Measurements from ENCODE around the gene ZBTB42.

ZBTB42 gene

DNA sequence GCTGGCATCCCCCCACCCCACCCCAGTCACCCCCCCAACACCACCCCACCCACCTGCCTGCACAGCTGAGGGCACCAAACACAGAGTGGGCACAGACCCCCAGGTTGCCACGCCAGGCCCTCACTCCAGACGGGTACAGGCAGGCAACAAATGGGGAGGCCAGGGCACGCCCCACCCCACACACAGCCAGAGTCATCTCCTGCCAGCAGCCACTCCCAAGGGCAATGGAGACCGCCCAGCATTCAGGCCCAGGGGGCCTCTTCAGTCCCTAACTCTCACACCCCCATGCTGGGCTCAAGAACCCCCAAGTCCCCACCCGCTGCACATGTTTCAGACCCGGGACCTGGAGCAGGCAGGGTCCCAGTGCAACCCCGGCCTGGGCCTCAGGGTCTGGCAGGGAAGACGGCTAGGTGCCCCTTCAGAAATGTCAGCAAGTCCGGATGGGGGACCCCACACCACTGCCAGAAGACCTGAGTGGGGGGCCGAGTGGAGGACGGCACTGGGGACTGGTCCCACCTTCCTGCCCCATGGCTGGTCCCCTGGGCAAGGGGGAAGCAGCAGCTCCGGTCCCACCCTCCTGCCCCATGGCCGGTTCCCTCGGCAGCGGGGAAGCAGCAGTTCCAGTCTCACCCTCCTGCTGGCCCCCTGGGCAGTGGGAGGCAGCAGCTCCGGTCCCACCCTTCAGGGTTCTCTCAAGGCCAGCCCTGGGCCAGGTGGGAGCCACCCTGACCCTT, 17.2 kb upstream of the ZBTB42 start:
- no peak for DNase-seq

DNA sequence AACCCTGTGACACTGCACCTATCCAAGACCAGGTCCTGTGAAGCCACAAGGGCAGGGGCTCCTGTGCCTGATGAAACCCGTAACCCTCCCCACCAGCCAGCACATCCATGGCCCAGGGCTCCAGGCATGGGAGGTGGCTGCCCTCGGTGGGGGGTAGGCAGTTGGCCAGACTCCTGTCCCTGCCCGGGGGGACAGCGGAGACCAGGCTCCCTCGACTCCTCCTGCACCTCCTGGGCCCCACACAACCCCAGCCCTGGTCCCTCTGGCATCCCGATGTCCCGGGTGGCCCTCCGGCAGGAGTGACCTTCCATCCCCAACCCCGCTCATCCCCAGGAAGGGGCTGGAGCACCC, 16.7 kb upstream of the ZBTB42 start:
- DNase-seq, result no peak

- DNase-seq, result no peak
These were observed 15.8 kb upstream of the ZBTB42 start for GRCh38 chr14:104784846-104785707.

- no peak for DNase-seq
These were observed 15.2 kb upstream of the ZBTB42 start for GRCh38 chr14:104785708-104786080.

- DNase-seq, result no peak
These were observed 14.8 kb upstream of the ZBTB42 start for GRCh38 chr14:104786091-104786586.

GRCh38 chr14:104786726-104787675, 13.9 kb upstream of the ZBTB42 start:
- no peak for DNase-seq

DNA sequence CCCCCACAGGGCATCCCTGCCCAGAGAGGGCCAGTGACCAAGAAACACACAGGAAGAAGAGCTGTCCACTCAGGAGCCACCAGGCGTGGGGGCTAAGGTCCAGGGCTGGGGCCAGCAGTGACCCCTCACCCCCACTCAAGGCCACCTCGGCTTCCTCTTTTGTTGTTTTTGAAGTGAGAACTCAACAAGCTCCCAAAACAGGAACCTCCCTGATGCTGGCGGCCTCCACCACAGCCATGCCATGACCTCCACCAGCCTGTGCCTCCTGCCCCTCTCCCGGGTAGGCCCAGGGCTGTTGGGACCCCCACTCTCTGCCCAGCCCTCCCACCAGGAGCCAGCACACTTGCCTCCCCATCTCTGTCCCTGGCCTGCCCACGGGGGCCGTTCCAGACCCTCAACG, 13.2 kb upstream of the ZBTB42 start:
- no peak for DNase-seq

DNA sequence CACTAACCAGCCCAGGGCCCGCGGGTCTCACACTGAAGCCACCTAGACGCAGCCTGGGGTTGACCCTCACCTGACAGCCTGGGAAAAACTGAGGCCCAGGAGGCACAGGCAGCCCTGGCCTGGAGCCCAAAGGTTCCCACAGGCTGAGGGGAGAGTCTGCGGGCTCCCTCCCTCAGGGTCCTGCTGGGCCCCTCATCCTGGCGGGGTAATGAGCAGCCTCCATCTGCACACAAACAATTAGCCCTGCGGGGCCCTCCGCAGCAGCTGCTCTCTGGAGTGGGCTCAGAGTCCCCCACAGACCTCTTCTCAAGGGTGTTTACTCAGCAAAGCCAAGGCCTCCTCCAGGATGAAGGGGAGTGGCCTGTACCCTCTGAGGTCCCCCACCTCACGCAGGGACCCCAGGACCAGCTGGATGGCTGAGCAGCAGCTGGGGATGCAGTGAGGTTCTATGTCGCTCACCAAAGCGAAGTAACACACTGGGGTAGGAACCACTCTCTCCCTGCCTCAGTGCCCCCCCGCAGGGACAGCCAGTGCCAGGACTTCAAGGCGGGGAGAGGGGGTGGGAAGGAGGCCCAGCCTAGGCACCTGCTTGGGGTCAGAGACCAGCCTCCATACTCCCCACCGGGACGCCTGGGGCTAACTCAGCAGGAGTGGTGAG, 12.6 kb upstream of the ZBTB42 start:
- DNase-seq, result no peak

GRCh38 chr14:104788873-104789663, 11.8 kb upstream of the ZBTB42 start:
- no peak for DNase-seq

DNA sequence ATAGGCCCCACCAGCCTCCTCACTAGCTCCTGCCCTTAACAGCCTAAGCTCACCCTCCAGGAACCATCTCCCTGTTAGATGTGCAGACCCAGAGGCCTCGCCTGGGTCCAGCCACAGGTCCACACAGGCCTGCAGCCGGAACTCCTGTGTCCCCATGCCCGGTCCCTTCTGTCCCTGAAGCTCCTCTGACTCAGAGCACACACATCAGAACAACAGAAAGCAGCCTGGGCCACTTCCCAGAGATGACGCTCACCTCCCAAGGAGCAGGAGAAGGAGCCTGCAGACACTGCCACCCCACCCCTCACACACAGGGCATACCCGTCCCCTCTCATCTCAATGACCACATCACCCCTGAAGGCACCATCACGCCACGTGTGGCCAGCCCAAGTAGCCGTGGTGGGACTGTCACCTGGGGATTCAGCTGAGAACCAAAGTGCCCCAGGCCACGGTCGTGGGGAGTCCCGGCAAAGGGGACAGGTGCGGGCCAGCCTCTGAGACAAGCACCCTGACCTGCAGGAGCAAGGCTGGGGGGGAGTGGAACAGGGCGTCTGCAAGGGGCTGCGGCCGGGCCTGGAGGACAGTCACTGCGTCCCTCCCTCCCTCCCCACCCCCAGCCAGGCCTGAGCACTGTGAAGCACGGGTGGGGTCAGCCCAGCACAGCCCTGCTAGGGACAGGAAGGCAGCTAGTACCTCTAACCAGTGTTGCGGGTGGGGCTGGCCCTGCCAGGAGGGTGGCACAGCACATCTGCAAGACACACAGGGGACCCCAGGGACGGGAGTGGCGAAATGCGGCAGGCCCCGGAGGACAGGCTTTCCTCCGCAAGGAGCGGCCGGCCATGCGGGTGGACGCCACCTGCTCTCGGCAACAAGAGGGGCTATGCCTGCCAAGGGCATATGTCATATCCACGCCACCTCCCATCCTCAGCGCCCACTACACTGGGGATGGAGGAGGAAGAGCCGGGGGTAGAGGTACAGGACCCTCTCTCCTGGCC, 10.9 kb upstream of the ZBTB42 start:
- no peak for DNase-seq

DNA sequence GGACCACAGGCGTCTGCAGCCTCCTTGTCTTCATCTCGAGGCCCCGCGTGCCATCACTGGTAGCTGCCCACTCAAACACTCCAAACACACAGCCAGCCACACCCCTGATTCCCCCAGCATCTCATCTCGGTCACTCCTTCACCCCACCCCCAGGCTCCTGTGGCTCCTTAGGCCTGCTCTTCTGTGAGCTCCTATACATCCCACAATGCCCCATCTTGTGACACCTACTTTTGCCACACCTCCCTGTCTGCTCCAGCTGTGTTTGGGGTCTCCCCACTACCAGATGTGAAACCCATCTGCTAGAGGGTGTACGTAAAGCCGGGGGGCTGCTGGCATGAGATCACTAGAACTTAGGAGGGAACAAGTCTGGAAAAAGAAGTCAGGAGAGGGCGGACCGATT, 9.5 kb upstream of the ZBTB42 start:
- no peak for DNase-seq

- no peak for DNase-seq
These were observed 8.6 kb upstream of the ZBTB42 start for GRCh38 chr14:104792101-104792884.

DNA sequence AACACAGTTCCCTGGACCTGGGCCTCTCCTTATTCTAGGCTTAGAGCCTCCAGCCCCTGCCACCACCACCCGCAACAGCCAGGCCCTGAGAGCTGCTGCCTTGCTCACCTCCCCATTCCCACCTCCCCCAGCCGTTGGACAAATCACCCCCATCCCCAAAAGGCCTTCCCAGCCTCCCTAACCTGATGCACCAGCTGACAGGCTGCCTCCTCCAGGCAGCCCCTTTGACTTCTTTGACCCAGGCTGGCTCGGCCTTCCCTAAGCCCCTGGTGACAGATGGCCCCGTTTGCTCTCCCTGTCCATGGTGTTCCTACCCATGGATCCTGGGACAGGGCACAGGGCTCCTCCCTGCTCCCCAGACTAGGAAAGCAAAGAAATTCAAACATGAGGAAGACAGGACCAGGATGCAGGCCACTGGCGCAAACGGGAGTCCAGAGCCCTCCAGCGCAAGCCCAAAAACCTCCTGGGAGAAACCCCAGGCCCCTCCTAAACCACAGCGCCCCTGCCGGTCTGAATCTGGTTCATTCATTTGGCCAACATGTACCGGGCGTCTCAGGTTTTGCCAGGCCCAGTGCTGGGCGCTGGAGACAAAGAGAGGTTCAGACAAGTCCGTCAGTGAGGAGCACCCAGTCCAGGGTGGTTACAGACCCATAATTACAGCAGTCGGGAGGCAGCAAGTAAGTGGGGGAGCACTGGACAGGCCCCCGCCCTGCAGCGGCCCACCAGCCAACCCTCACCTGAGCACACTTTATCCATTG, 7.8 kb upstream of the ZBTB42 start:
- DNase-seq, result no peak

DNA sequence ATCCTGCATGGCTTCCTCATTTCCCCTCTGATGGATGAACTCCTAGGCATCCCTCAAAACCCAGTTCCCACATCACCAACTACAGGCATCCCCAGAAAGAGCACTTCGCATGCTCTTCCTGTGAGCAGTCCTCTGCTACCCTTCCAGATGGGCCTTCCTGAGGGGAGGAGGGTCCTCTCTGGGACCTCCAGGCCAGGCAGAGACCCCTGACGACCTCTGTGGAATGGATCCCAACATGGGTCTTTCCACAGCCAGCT, 7.3 kb upstream of the ZBTB42 start:
- no peak for DNase-seq

DNA sequence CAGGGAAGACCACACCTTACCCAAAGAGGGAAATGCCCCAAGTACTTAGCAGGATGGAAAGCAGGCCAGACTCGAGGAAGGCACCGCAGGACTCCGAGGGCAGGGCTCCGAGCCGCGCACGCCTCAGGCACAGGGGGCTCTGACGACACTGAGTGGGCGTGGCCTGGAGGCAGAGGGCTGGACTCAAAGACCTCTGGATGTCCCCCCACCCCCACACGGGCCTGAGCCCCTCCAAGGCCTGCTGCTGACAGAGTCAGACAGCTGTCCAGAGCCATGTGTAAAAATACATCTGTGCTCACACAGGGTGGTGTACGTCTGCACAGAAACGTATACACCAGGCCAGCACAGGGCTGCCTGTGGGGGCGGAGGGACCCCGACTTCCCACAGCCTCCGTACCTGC, 6.8 kb upstream of the ZBTB42 start:
- DNase-seq, result peak; percentile 69

- DNase-seq, result no peak
These were observed 6.3 kb upstream of the ZBTB42 start for GRCh38 chr14:104794631-104794992.

- no peak for DNase-seq
These were observed 5.7 kb upstream of the ZBTB42 start, which contains the start of gene AKT1 for GRCh38 chr14:104794993-104795780. AKT1 (minus strand) TSS chr14:104795748; CDS start chr14:104792643, 3,105 bp downstream.

Measured in fibroblast of skin of right biceps (primary cell).